SK-N-SH treated with all-trans-retinoic acid at 6 μM for 48 hours (cell line): ENCODE measurements around the gene C1orf198.

ENCODE experiments used
- ATAC-seq: fragments of 200-7000 bp; cut with Tn5 transposase; 3 replicates; pipeline ENCODE4 v1.9.1; 2020; ENCODE audit warnings: mild to moderate bottlenecking, moderate library complexity
- ARNTL ChIP-seq: fragments of 450-650 bp; formaldehyde crosslinking; IDR thresholded peaks from 2 replicates; pipeline ENCODE4 v1.5.0; 2020; ENCODE audit warnings: low read depth, mild to moderate bottlenecking, moderate library complexity, borderline replicate concordance
- BACH2 ChIP-seq: fragments of 250-450 bp; sonication (Bioruptor Pico); IDR thresholded peaks from 2 replicates; pipeline ENCODE4 v1.9.0; 2021; ENCODE audit warnings: mild to moderate bottlenecking, borderline replicate concordance
- CSDC2 ChIP-seq: fragments of 250-450 bp; sonication (Bioruptor Pico); IDR thresholded peaks from 2 replicates; pipeline ENCODE4 v1.5.0; 2020; ENCODE audit warnings: mild to moderate bottlenecking, moderate library complexity
- CSRNP3 ChIP-seq: fragments of 250-450 bp; sonication (Bioruptor Pico); IDR thresholded peaks from 2 replicates; pipeline ENCODE4 v1.5.1; 2021; ENCODE audit warnings: mild to moderate bottlenecking, moderate library complexity
- ESRRG ChIP-seq: fragments of 250-450 bp; sonication (Bioruptor Pico); IDR thresholded peaks from 2 replicates; pipeline ENCODE4 v1.6.1; 2021; ENCODE audit warnings: mild to moderate bottlenecking
- GLIS3 ChIP-seq: fragments of 250-450 bp; sonication (Bioruptor Pico); IDR thresholded peaks from 2 replicates; pipeline ENCODE4 v1.5.0; 2020; ENCODE audit warnings: mild to moderate bottlenecking, moderate library complexity
- ISL1 ChIP-seq: fragments of 250-450 bp; sonication (Bioruptor Pico); IDR thresholded peaks from 2 replicates; pipeline ENCODE4 v2.1.2; 2022; ENCODE audit warnings: mild to moderate bottlenecking, moderate library complexity
- OSR1 ChIP-seq: fragments of 250-450 bp; sonication (Bioruptor Pico); IDR thresholded peaks from 2 replicates; pipeline ENCODE4 v1.8.0; 2022; ENCODE audit warnings: moderate library complexity, mild to moderate bottlenecking, inconsistent platforms
- POU6F1 ChIP-seq: fragments of 250-450 bp; sonication (Bioruptor Pico); IDR thresholded peaks from 2 replicates; pipeline ENCODE4 v1.8.0; 2021; ENCODE audit warnings: low read depth, mild to moderate bottlenecking, moderate library complexity, borderline replicate concordance
- PPARA ChIP-seq: fragments of 250-450 bp; sonication (Bioruptor Pico); IDR thresholded peaks from 2 replicates; pipeline ENCODE4 v1.5.0; 2020; ENCODE audit warnings: mild to moderate bottlenecking, borderline replicate concordance
- SNAI2 ChIP-seq: fragments of 250-450 bp; sonication (Bioruptor Pico); IDR thresholded peaks from 2 replicates; pipeline ENCODE4 v1.5.0; 2020; ENCODE audit warnings: mild to moderate bottlenecking, moderate library complexity
- TCF4 ChIP-seq: fragments of 250-450 bp; sonication (Bioruptor Pico); IDR thresholded peaks from 2 replicates; pipeline ENCODE4 v1.8.0; 2021; ENCODE audit warnings: mild to moderate bottlenecking, moderate library complexity, borderline replicate concordance
- TOX ChIP-seq: fragments of 250-450 bp; sonication (Bioruptor Pico); IDR thresholded peaks from 2 replicates; pipeline ENCODE4 v1.8.0; 2021; ENCODE audit warnings: mild to moderate bottlenecking, moderate library complexity, borderline replicate concordance
- TSHZ2 ChIP-seq: fragments of 250-450 bp; sonication (Bioruptor Pico); IDR thresholded peaks from 2 replicates; pipeline ENCODE4 v1.5.0; 2020; ENCODE audit warnings: mild to moderate bottlenecking, moderate library complexity
- ZC3H10 ChIP-seq: fragments of 250-450 bp; sonication (Bioruptor Pico); IDR thresholded peaks from 2 replicates; pipeline ENCODE4 v1.5.1; 2021; ENCODE audit warnings: mild to moderate bottlenecking, moderate library complexity
- ZFP3 ChIP-seq: fragments of 250-450 bp; sonication (Bioruptor Pico); IDR thresholded peaks from 2 replicates; pipeline ENCODE4 v1.5.0; 2020; ENCODE audit warnings: mild to moderate bottlenecking, moderate library complexity
- ZFP30 ChIP-seq: fragments of 450-650 bp; formaldehyde crosslinking; IDR thresholded peaks from 2 replicates; pipeline ENCODE4 v1.5.0; 2022; ENCODE audit warnings: mild to moderate bottlenecking, moderate library complexity
- ZNF565 ChIP-seq: fragments of 450-650 bp; formaldehyde crosslinking; conservative IDR thresholded peaks from 2 replicates; pipeline ENCODE4 v1.5.0; 2020; ENCODE audit warnings: low read depth, mild to moderate bottlenecking, moderate library complexity
- ZNF70 ChIP-seq: fragments of 450-650 bp; formaldehyde crosslinking; IDR thresholded peaks from 2 replicates; pipeline ENCODE4 v1.5.0; 2020; ENCODE audit warnings: mild to moderate bottlenecking, moderate library complexity
- TF ChIP-seq, protein P1 (sequence below): fragments of 250-450 bp; sonication (Bioruptor Pico); IDR thresholded peaks from 2 replicates; pipeline ENCODE4 v1.5.1; 2020; ENCODE audit warnings: low read depth, mild to moderate bottlenecking, moderate library complexity
- TF ChIP-seq, protein P2 (sequence below): fragments of 250-450 bp; sonication (Bioruptor Pico); IDR thresholded peaks from 2 replicates; pipeline ENCODE4 v1.8.0; 2020; ENCODE audit warnings: mild to moderate bottlenecking, moderate library complexity, borderline replicate concordance

The C1orf198 gene

DNA sequence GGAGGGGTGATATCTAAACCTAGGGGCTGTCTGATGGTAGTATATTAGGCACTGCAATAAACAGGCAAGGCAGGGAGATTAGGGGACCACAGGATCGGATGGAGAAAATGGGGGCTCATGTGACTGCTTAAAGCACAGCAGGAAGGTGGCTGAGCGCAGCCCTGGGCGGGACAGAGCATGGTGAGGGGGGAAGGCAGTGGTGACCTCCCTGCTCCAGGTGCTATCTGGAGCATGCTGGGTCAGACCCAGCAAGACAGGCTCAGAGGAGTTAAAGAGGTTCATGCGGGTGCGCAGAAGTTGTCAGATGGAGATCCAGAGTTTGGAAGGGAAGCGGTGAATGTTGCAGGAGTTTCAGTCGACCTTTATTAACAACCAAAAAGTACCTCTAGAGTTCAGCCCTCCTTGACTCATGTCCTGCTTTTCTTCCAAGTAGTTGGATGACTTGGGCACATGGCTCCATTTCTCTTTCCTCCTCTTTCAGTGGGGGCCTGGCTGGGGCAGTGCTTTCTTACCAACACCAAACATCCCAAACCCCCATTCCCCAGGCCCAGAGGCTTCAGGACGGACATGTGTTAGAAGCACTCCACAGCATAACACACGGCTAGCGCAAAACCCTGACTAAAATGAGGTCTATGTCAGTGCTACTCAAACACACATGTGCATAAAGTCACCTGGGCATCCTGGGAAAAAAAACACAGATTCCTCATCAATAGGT, 79.6 kb downstream of the C1orf198 start:
- no peak for ATAC-seq
- no peak for TF ChIP-seq TCF4 (CRISPR knock-in tag)
- TF ChIP-seq, protein P1, sequence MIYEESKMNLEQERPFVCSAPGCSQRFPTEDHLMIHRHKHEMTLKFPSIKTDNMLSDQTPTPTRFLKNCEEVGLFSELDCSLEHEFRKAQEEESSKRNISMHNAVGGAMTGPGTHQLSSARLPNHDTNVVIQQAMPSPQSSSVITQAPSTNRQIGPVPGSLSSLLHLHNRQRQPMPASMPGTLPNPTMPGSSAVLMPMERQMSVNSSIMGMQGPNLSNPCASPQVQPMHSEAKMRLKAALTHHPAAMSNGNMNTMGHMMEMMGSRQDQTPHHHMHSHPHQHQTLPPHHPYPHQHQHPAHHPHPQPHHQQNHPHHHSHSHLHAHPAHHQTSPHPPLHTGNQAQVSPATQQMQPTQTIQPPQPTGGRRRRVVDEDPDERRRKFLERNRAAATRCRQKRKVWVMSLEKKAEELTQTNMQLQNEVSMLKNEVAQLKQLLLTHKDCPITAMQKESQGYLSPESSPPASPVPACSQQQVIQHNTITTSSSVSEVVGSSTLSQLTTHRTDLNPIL (CRISPR knock-in tag): no peak
- TF ChIP-seq, protein P2, sequence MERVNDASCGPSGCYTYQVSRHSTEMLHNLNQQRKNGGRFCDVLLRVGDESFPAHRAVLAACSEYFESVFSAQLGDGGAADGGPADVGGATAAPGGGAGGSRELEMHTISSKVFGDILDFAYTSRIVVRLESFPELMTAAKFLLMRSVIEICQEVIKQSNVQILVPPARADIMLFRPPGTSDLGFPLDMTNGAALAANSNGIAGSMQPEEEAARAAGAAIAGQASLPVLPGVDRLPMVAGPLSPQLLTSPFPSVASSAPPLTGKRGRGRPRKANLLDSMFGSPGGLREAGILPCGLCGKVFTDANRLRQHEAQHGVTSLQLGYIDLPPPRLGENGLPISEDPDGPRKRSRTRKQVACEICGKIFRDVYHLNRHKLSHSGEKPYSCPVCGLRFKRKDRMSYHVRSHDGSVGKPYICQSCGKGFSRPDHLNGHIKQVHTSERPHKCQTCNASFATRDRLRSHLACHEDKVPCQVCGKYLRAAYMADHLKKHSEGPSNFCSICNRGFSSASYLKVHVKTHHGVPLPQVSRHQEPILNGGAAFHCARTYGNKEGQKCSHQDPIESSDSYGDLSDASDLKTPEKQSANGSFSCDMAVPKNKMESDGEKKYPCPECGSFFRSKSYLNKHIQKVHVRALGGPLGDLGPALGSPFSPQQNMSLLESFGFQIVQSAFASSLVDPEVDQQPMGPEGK (CRISPR knock-in tag): no peak
- no peak for TF ChIP-seq ISL1 (CRISPR knock-in tag)
- no peak for TF ChIP-seq GLIS3
- no peak for TF ChIP-seq ZFP3 (CRISPR knock-in tag)
- TF ChIP-seq TSHZ2 (CRISPR knock-in tag): no peak
- no peak for TF ChIP-seq CSDC2
- no peak for TF ChIP-seq CSRNP3 (CRISPR knock-in tag)
- TF ChIP-seq PPARA: no peak
- no peak for TF ChIP-seq ZC3H10 (CRISPR knock-in tag)
- no peak for TF ChIP-seq OSR1
- no peak for TF ChIP-seq ZFP30
- TF ChIP-seq ZNF565 (CRISPR knock-in tag): no peak
- no peak for TF ChIP-seq SNAI2 (CRISPR knock-in tag)
- no peak for TF ChIP-seq ESRRG (CRISPR knock-in tag)
- no peak for TF ChIP-seq ARNTL (CRISPR knock-in tag)
- no peak for TF ChIP-seq TOX
- no peak for TF ChIP-seq POU6F1
- TF ChIP-seq ZNF70 (CRISPR knock-in tag): no peak

DNA sequence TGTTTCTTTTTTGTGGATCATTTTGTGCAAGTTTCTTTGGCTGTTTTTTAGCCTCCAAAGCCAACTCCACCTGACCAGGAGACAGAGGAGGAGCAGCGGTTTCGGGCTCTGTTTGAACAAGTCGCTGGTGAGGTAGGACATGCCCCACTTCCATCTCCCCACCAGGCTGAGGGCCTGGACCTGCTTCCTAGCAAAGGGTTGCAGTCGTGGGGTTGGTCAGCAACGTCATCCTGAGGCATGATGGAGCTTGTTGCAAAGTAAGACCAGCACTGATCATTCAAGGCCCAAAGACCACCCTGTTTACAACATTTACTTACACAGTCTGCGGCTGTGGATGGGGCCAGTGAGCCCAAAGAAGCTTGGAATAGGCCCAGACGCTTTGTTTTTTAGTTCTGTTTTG, 80.8 kb downstream of the C1orf198 start:
- ATAC-seq: no peak

More for the DNA sequence above, 80.8 kb downstream of the C1orf198 start:
- no peak for TF ChIP-seq TOX
- no peak for TF ChIP-seq TCF4 (CRISPR knock-in tag)
- TF ChIP-seq ARNTL (CRISPR knock-in tag): no peak
- TF ChIP-seq ZC3H10 (CRISPR knock-in tag): no peak
- TF ChIP-seq ISL1 (CRISPR knock-in tag): no peak
- TF ChIP-seq BACH2 (CRISPR knock-in tag): no peak
- TF ChIP-seq PPARA: no peak
- no peak for TF ChIP-seq CSRNP3 (CRISPR knock-in tag)
